UCSD-AML1 (cell line): Measurements from ENCODE around the gene DEPDC7.

Experiments
- DNase-seq: peaks from one replicate; lab custom pipeline; 2025; ENCODE audit not compliant: unreplicated experiment; lab: John Stamatoyannopoulos, UW

The DEPDC7 gene

DNA sequence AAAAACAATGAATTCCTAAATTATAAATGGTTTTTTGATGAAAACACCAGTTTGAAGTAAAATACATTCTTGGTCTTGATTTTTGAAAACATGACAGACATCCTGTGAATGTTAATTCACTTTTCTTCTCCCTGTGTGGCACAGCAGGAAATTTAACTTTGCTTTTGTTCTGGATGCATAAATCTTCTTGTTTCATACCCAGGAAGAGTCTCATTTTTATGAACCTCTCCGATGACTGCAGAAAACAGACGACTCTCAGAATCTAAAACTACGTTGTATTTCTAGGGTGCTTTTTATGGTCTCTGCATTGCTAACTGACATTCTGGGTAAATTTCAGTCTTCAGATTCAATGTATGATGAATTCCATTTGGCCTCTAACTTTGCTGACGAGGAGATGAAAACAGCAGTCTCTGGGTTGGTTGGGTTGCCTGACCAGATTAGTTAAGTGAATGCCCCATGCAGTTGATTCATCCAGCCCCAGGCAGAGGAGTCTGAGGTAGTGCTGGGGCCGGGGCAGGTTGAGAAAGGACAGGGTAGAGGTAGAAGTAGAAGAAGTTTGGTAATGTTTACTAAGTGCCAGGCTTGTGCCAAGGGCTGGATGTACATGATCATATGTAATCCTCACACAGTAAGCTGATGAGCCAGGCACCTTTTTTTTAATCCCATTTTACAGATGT lies 43.8 kb downstream of the DEPDC7 start:
- DNase-seq: no peak

DNA sequence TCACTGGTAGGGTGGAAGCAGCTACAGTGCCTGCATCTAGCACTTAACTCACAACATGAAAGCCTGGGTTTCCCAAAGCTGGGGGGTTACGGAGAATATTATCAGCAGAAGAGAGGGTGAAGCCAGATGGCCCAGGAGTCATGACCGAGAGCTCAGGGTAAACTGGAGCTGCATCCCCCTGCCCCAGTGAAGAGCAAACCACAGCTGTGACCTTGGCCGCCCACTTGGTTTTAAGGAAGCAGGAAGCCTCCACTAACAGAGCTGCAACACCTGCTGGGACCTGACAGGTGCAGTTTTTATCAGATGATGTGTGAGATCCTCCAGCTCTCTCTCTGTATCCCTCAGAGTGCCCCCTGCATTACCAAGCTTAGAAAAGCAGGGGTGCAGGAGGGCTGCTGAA lies 44.6 kb downstream of the DEPDC7 start:
- DNase-seq: no peak

DNA sequence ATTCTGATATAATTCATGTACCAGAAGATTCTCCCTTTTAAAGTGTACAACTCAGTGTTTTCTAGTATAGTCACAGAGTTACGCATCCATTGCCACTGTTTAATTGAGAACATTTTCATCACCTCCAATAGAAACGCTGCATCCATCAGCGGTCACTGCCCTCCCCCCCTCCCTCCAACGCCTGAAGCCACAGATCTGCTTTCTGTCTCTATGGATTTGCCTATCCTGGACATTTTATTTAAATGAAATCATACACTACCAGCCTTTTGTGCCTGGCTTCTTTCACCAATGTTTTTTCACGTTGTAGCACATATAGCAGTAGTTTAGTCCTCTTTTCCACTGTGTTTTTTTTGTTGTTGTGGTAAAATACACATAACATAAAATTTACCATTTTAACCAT lies 46.5 kb downstream of the DEPDC7 start:
- no peak for DNase-seq

DNA sequence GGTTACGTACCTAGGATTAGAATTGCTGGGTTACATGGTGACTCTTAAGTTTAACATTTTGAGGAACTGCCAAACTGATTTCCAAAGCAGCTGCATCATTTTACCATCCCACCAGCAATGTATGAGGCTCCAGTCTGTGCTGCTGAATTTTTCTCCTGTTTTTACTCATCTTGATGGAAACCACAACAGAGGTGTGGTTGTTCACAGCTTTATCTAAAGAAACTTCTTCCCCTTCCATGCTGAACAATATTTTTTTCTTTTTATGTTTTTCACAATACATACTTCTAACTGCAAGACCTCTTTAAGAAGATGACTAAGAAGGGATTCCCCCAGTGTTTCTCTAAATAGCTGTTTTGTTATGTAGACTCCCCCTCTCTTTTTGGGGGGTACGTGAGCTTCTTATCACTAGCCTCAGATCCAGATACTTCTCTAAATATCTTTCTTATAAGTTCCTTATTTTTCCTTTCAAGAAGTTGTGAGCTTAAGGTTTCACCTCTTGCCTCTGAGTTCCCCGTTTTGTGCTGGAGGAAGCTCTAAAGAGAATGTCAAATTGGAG lies 47.7 kb downstream of the DEPDC7 start:
- no peak for DNase-seq

DNA sequence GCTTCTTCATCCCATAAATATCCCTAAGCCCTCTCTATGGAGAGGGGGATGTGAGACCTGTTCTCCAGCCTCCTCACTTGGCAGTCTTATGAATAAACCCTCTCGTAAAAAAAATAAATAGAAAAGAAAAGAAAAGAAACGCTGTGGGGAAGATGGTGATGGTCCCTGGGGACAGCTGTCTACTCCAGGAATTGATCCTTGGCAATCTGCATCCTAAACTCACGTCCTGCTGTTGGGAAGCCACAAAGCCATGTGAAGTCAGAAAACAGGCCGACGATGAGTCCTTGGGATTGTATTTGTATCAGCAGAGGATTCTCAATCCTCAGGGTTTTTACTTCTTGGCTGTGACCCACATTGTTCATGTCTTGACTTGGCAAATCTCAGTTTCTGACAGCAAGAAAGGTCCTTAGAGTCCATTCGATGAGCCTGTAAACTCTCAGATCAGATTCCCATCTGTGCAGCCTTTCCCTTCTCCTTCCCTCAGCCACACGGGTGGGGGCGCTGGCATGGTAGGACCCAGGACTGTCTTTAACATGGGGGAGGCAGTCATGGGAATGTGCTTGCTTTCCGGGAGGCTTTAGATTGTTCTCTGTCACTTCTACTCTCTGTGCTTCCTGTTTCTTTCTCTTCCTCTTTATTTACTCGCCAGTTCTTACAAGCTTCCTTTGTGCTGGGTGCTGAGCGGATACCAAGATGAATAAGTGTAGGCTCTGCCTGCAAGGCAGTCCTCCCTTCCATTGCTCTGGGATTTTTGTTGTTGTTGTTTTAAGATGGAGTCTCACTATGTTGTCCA lies 48.6 kb downstream of the DEPDC7 start:
- DNase-seq: no peak

DNA sequence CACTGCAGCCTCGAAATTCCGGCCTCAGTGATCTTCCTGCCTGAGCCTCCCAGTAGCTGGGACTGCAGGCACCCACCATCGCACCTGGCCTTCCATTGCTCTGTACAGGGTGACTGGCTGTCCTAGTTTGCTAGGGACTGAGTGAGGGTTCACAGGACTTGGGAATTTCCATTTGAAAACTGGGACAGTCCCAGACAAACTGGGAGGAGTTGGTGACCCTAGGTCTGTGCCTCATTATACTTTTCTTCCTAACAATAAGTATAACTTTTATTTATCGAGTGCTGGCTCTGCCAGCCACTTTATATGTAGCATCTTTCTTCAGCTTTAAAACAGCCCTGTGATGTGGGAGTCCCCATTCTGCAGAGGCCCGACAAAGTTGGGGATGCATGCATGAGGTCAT lies 49.2 kb downstream of the DEPDC7 start:
- DNase-seq: no peak

DNA sequence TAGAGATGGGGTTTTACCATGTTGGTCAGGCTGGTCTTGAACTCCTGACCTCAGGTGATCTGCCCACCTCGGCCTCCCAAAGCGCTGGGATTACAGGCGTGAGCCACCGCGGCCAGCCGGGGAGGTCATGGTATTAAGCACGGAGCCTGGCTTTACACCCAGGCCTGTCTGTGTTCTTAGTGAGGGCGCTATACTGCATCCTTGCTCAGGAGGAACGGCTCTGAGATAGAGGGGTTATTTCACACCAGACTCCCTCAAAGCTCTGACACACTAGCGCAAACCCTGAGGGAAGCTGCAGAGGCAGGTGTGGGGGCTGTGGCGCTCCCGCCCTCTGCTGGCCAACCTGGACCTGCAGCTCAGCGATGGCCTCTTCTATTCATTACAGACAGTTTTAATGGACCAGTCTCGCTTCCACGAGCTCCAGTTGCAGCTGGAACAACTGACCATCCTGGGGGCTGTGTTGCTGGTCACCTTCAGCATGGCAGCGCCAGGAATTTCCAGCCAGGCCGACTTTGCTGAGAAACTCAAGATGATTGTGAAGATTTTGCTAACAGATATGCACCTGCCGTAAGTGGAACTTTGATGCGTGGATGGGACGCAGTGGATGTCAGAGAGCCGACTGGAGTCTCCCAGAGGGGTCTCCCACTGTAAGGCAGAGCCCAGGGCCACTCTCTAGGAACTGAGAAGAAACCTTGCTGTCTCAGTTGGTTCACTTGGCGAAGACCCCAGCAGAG lies 49.9 kb downstream of the DEPDC7 start:
- DNase-seq: peak; percentile 63

DNA sequence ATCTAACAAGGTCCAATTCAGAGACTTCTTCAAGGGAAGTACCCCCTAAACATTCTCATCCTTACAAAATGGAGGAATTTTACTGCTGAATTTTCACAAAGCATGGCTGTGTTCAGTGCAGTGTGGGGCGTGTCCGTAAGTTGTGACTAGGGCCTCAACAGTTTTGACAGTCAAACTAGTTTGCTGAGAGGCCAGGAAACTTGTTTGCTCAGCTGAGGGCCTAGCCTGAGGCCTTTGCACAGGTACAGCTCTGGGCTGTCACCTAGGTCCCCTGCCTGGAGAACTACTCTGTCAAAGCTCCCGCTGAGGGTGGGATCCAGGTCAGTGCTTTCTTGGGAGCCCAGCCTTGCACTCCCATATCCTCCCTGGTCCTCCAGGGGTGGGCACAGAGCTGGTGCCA lies 51.6 kb downstream of the DEPDC7 start:
- DNase-seq: no peak

DNA sequence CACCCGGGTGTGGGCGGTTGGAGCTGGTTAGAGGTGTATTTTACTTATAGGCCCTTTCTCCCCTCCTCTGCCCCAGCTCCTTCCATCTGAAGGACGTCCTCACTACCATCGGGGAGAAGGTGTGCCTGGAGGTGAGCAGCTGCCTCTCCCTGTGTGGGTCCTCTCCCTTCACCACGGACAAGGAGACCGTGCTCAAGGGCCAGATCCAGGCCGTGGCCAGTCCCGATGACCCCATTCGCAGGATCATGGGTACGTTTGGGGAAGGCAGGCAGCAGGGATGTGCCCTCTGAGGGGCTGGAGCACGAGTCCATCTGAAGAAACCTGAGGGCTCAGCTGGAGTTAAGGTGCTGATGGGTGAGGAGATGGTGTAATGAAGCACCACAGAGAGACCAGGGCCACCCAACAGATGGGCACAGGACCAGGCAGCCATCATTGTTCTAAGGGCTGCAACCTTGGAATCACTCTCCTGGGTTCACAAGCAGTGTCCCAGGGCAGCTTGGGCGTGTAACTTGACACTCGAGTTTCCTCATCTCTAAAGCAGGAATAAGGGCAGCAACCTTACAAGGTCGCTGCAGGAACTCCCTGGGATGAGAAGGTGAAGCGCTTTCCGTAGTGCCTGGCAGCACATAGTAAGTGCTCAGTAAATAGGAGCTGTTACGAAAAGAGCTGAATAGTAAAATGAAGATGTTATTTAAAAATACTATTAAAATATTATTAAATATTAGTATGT lies 53.1 kb downstream of the DEPDC7 start:
- no peak for DNase-seq

DNA sequence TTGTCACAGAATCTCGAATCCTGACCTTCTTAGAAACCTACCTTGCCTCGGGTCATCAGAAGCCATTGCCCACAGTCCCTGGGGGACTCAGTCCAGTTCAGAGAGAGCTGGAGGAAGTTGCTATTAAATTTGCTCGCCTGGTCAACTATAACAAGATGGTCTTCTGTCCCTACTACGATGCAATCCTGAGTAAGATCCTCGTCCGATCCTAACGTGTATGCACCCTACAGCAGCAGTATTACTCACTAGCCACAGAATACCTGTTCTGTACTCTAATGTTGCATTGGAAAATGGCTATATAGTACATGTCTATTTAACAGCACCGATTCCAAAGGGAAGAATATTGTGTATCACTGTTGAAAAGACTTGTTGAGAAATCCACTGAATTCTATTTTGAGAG lies 56.8 kb downstream of the DEPDC7 start:
- DNase-seq: no peak
